Fibroblast of skin of left biceps (primary cell): ENCODE measurements around the gene CCSER1.

ENCODE experiments used
- DNase-seq, 2 experiments: peaks; one replicate each; pipeline ENCODE4 v3.0.0-alpha.2; 2013; ENCODE audit warnings: low read depth in 2 of 2

Gene CCSER1

DNA sequence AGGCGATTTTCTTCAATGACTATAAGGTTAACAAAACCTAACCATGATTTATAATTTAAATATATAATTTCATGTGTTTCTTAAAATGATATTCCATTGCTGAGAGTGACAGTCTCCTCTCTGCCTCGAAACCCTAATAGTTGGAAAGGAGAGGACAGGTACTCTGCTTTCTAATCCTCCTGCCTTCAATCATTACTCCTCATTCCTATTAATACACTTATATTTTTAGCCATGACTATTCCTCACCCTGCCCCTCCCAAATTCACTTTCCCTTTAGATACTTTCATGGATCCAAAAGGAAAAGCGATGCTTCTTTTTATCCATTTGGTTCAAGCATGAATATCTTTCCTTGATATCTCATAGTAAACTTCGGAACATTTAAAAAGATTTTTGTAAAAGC, 418.2 kb downstream of the CCSER1 start:
- DNase-seq, result no peak

DNA sequence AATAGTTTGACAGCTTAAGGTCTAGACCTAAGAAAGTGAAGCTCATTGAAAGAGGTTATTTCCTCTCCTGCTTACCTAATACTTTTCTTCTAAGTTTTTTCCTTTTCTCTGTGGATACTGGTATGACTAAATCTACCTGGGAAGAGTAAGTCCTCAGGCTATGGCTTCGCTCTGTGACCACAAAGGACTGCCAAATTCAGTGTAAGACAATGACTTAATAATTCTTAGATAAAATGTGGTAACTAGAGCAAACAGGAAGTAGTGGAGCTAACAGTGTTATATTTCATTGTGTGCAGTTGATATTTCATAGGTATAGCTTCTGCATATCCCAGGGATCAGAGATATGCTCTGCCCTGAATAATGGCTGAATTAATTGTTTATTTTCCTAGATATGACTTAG, 418.9 kb downstream of the CCSER1 start:
- no peak for DNase-seq

GRCh38 chr4:90570615-90571014, 443.4 kb downstream of the CCSER1 start:
- DNase-seq, result no peak

GRCh38 chr4:90572996-90573395, 445.8 kb downstream of the CCSER1 start:
- no peak for DNase-seq

GRCh38 chr4:90575371-90575770, 448.2 kb downstream of the CCSER1 start:
- DNase-seq, result no peak

DNA sequence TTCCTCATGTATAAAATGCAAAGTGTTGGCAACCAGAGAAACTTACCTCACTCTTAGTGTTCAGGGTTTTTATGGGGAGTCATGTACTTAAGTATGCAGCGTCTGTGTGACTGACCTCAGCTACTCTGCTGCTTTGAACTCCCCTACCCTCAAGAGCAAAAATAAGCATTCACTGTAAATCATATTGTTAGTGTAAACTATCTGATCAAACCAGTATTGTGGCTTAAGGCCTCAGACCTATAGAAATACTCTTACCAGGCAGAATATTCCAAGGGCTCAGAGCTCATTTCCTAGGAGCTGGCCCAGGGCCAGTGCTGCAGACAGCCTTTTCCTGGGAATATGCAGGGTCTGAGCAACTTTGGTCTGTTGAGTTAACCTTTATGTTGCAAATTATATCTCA, 453.1 kb downstream of the CCSER1 start:
- DNase-seq, result no peak

- DNase-seq, result no peak
Observed at GRCh38 chr4:90582087-90582486, 454.9 kb downstream of the CCSER1 start.

- DNase-seq, result no peak
Observed at GRCh38 chr4:90584051-90584450, 456.9 kb downstream of the CCSER1 start.

DNA sequence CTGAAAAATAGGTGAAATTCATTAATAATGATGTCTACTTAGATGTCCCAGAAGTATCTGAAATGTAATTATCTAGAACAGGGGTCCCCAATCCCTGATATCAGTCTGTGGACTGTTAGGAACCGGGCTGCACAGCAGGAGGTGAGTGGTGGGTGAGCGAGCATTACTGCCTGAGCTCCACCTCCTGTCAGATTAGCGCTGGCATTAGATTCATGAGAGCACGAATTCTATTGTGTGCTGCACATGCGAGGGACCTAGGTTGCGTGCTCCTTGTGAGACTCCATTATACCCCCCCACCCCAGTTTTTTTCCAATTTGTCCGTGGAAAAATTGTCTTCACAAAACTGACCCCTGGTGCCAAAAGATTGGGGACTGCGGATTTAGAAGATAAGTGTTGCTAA, 458.8 kb downstream of the CCSER1 start:
- no peak for DNase-seq

DNA sequence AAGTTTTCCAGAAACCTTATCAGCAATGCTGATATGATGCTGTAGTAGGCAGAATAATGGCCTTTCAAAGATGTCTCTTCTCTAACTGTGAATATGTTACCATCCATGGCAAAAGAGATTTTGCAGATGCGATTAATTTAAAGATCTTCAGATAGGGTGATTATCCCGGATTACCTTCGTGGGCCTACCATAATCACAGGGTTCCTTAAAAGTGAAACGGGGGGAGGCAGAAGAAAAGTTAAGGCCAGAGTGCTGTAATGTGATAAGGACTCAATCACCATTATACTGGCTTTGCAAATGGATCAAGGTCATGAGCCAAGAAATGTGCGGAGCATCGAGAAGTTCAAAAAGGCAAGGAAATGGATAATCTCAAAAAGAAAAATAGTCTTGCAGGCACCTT, 459.6 kb downstream of the CCSER1 start:
- no peak for DNase-seq

DNA sequence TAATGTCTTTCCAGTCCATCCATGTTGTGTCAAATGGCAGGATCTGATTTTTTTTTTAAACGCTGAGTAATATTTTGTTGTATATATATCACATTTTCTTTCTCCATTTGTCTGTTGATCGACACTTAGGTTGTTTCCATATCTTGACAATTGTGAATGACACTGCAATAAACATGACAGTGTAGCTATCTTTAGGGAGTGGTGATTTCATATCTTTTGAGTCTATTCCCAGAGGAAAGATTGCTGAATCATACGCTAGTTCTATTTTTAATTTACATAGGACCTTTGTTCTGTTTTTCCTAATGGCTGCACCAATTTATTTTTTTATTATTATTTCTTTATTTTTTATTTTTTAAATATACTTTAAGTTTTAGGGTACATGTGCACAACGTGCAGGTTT, 470.7 kb downstream of the CCSER1 start:
- no peak for DNase-seq

- DNase-seq, result no peak
Observed at GRCh38 chr4:90598741-90599140, 471.5 kb downstream of the CCSER1 start.

GRCh38 chr4:90602726-90603125, 475.5 kb downstream of the CCSER1 start:
- no peak for DNase-seq

DNA sequence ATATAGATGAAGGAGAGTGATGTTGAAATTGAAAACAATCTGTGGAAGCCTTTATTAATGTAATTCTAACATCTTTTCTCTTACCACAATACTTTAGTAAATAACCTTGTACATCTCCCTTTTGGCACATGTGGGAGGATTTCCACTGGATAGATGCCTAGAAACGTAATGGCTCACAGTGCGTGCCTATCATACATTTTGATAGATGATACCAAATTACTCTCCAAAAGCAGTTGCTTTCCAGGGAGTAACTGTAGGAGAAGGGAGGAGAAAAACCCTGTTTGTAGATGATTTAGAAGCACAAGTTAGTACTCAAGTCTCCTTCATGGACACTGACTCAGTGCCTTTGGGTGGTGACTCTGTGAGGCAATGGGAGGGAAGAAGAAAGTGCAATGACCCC, 476.3 kb downstream of the CCSER1 start:
- DNase-seq, result no peak

GRCh38 chr4:90606781-90607180, 479.6 kb downstream of the CCSER1 start:
- no peak for DNase-seq

DNA sequence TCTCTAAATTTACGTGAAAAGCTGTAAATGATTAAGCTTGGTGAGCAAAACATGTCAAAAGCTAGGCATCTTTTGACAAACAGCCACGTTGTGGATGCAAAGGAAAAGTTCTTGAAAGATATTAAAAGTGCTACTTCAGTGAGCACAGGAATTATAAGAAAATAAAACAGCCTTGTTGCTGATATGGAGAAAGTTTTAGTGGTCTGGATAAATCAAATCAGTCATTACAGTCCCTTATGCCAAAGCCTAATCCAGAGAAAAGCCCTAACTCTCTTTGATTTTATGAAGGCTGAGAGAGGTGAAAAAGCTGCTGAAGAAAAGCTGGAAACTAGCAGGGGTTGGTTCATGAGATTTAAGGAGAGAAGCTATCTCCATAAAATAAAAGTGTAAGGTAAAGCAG, 487.2 kb downstream of the CCSER1 start:
- no peak for DNase-seq

GRCh38 chr4:90621080-90621479, 493.9 kb downstream of the CCSER1 start:
- no peak for DNase-seq

DNA sequence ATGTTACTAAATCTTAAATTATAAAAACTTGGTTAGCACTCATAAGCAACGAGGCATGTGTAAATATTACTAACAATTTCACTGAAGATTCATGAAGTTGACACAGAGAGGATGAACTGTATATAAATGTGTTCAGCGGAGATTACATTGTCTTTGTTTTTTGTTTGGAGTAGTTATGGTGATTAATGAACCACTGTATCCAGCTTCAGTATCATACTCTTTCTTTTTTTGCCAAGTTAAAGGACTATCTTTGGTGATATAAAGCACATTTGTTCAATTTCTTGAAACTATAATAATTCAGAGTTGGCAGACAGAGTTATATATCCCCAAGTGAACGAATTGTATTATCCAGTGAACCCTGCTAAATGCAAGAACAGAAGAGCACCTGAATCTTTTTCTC, 497.6 kb downstream of the CCSER1 start:
- no peak for DNase-seq

DNA sequence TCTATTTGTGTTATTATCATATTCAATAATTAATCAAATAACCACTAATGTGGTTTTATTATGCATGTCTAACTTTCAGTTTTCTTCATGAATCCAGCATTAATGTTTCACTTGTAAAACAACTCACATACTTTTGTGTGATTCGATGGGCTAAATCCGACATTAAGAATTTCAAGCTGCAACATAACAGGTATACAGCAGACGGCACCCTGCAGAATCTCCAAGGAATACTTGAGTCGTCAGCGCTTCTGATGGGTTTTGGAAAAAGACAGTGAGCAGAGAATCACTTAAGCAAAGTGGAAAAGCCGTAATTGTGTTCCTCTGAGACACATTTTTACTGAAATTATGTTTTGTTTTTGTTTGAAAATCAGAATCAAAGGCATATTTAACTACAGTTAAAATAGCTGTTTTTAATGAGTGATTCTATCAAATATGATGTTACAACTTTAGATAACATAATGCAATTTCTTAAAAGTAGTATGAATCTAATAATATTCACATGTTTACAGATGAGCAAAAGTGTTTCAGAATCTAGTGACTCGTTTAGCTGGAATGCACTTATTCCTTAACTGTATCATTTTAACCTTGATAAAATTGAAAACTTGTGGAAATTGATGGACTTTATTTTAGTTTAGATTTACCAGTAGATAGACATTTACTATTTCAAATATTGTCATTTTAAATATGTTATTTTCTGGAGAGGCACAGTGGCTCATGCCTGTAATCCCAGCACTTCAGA, 514.8 kb downstream of the CCSER1 start:
- no peak for DNase-seq

DNA sequence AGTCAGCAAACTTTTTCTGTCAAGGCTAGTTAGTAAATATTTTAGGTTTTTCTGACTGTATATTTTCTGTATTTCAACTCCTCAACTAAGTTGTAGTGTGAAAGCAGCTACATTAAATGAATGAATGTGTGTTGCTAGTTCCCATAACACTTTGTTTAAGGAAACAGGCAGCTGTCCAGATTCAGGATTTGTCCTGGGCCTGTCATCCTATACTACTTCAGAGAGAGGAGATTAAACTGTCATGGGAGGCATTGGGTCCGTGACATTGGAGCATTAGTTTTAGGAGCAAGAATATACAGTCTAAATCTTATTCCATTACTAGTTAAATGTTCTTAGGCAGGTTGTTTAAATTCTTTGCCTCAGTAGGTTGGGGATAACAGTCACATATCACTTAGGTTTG, 516.0 kb downstream of the CCSER1 start:
- DNase-seq, result no peak

DNA sequence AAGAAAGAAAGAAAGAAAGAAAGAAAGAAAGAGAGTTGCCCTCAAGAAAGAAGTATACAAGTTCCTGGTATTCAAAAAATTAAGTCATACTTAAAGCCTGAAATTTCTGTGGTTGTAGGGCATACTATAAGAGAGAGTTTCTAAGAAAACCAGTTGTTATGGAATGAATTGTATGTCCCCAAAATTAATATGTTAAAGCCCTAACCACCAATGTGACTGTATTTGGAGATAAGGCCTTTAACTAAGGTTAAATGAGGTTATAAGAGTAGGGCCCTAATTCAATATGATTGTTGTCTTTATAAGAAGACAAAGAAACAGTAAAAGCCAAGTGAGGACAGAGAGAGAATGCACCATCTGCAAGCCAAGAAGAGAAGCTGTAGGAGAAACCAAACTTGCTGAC, 521.1 kb downstream of the CCSER1 start:
- no peak for DNase-seq

GRCh38 chr4:90648791-90649190, 521.6 kb downstream of the CCSER1 start:
- no peak for DNase-seq

DNA sequence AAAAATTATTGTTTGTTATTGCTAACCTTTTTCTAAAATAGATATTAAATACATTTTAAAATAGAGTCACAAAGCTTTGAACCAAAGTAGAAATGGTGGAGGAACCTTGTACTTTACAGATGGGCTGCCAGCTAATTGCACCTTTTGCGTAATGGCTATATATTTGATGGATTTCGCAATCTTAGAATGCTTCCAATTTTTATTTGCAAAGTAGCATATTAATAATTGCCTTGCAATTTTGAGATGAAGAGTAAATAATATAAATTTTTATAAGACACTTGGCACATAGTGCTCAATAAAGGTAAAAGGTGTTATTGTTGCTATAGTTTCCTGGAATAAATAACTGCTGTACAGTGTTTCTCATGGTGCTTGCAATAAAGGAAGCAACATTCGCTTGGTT, 533.5 kb downstream of the CCSER1 start:
- DNase-seq, result no peak

DNA sequence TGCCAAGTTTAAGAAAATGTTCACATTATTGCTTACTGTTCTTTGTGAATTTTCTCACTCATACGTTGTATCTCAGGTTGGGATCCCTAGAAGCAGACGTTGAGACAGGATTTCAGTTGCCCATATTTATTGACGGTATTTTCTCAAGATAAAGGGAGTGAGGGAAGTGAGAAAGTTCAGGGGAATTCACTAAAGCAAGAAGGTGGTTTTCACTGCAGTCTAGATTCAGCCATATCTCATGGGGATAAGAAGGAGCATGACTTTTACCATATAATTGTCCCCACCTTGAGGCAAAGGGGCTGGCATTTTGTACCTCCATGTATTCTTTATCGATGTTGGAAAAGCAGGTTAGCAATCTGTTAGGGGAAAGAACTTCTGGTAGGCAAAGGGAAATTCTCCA, 543.0 kb downstream of the CCSER1 start:
- DNase-seq, result no peak
